Testis (tissue), 2 donors: ENCODE measurements around the gene CCDC9B.

Source experiments
- CTCF ChIP-seq, 3 experiments: fragments of 450-650 bp in 2 of 3; fragments of 200-600 bp in 1 of 3; sonication (generic) in 1 of 3; IDR thresholded peaks; one replicate each; pipeline ENCODE4 v1.5.1; 2016 to 2019; ENCODE audit warnings: antibody characterized with exemption in 3 of 3, mild to moderate bottlenecking in 2 of 3, moderate library complexity in 1 of 3
- POLR2A ChIP-seq: fragments of 450-650 bp; IDR thresholded peaks from one replicate; pipeline ENCODE4 v1.6.1; 2017; ENCODE audit warnings: antibody characterized with exemption, mild to moderate bottlenecking, moderate library complexity

GRCh38 chr15:40335938-40336743 lies 4.6 kb downstream of the CCDC9B start:
- TF ChIP-seq CTCF (IDR thresholded peaks at IDR 0.05), result no peak
- TF ChIP-seq POLR2A, result no peak
